ENCODE data around the gene IFNAR2.

Gene IFNAR2
- 30.3 to 67.3 (median 36.7) reads per million in 17 experiments for total RNA-seq

- peak; percentile 87 to 96 (median 91) for DNase-seq
Observed at GRCh38 chr21:33229784-33230544, at the start of gene IFNAR2. IFNAR2 (plus strand) TSS chr21:33229938; CDS start chr21:33241923, 11,985 bp downstream.

DNA sequence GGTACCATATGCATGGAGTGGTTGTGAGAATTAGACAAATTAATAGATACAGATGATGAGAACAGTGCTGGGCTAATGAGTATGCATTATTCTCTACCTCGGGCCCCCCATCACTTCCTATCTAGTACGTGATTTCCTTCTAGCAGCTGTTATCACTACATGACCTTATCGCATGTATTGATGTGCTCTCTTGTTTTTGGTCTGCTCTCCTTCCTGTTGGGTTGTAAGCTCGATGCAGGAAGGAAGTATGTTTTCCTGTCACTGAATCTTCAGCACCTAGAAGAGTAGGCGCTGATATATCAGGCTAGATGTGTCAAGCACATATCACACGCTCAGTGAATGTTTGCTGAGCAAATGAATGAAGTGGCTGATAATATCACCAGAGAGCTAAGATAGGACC, 43.9 kb upstream of the IFNAR2 start:
- no peak for DNase-seq

DNA sequence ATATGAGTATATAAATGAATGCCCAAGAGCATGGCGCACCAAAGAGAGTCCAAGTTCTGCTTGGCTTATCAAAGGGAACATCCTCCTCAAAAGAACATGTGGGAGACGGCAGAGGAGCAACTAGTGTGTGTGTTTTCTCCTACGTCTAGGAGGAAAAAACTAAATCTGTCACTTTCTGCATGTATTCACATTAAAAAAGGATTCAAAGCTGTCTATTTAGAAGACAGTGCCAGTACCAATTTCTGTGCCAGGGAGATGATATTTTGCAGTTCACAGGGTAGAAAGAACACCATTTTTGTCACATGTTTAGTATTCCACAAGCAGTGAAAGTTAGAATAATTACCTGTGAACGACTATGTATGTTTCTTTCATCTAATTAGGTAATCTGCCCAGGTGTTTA, 42.5 kb upstream of the IFNAR2 start:
- no peak for DNase-seq

GRCh38 chr21:33189237-33189636, 40.5 kb upstream of the IFNAR2 start:
- DNase-seq, result no peak

DNA sequence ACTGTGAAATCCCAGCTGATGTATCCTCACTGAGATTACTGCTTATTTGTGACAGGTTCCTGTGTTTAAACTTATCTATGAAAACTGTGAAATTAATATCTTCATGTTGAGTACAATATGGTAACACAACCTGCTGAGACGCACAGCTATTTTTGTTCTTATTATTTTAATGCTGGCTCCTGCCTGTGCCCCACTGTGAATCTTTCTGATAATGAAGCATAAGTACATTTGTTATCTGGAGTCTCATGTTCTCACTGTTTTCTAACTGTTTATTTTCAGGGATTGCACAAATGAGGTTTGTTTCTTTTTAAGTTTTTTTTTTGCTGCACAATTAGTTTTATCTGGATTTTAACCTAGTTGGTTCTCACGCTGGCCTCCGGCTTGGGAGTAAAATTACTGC, 39.9 kb upstream of the IFNAR2 start:
- no peak for DNase-seq

GRCh38 chr21:33196941-33197374, 32.8 kb upstream of the IFNAR2 start:
- peak; percentile 77 to 89 (median 80) for DNase-seq

- peak in 2 of 4 experiments; percentile 19 to 52 for DNase-seq
Observed at GRCh38 chr21:33197496-33197895, 32.2 kb upstream of the IFNAR2 start.

GRCh38 chr21:33198346-33199099, 31.2 kb upstream of the IFNAR2 start:
- DNase-seq, result peak; percentile 93 to 98 (median 94)

DNA sequence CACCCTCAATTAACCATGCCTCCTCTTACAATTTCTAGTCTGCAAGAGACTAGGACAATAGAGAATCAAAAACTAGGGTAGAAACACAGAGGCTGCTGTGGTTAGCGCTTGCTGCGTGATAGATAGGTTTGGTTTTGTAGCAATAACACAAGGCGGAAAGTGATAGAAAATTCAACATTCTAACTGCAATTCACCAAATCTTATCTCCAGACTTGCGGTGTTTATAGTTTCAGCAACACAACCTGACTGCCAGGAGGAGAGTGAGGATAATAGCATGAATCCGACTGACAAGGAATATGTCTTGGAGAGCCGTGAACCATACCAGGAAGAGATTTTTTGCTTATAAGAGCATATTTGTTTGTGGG, 30.7 kb upstream of the IFNAR2 start:
- DNase-seq, result no peak

DNA sequence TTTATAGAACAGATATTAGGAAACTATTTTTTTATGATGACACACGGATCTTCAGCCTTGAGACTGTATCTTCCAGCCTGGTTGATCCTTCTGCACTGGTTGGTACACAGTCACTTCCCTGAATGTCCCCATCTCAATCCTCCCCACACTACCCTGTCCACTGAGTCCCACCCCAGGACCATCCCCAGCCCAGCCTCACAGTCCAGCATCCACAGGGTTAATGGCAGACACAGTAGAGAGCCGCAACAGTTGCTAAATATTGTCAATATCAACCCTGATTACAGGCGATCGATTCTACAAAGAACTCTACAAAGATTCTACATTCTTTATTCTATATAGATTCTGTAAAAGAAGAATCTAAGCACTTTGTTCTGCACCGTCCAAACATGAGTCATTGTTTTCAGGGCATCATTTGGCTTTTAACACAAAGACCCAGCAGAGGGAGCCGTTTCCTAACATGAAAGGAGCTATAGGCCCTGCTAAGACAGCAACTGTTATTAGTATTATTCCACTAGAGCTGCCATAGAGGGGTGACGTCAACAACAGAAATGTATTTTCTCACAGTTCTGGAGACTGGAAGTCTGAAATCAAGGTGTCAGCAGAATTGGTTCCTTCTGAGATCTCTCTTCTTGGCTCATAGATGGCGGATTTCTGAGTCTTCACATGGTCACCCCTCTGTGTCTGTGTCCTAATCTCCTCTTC, 30.1 kb upstream of the IFNAR2 start:
- peak; percentile 93 to 99 (median 98) for DNase-seq

GRCh38 chr21:33201956-33202355, 27.8 kb upstream of the IFNAR2 start:
- no peak for DNase-seq

DNA sequence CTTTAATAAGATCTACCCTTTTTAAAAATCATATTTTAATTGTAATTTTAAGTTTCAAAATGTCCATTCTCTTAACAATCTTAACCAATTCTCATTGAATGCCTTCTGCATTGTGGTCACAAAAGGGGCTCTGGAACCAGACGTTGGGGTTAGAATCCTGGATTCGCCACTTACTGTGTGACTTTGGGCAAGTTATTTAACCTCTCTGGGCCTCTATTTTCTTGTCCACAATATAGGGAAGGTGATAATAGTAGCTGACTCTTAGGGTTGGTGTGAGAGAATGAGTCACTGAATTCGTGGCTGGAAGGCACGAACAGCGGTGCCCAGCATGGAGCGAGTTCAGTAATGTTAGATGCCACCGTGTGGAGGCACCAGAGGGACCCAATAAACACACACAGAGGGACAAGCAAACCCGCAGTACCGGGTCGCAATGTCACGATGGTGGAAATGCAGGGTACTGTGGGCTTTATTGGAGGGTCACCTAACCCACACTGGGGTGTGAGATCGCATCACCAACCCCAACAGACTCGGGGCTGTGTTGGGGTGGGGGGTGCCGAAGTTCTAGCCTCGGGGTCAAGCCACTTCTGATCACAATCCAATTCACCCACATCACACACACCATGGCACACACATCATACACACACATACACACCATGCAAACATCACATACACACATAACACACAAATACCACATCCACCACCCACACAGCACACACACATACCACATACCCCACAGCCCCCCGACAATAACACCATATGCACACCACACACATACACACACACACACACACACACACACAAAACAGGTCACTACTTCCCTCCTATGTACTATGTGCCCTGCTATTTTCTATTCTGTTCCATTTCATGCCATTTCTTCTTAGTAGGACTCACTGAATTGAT, 27.0 kb upstream of the IFNAR2 start:
- peak; percentile 61 to 69 (median 63) for DNase-seq

GRCh38 chr21:33203371-33203724, 26.4 kb upstream of the IFNAR2 start:
- DNase-seq, result no peak

DNA sequence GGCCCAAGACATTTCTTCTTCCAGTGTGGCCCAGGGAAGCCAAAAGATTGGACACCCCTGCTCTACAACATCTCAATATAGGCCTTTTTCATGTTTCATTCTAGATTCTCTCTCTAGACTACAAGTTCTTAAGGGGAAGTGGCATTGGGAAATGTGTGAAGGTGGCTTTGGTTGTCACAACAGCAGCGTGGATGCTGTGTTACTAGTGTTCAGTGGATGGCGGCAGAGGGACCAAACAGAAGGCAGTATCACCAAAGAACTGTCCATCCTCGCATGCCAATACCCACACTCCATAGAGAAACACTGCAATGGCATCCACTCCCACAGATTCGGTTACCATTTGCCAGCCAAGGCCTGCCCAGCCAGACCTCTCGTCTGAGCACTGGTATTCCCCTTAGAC, 24.3 kb upstream of the IFNAR2 start:
- peak; percentile 71 to 82 (median 76) for DNase-seq

GRCh38 chr21:33206771-33207281, 22.9 kb upstream of the IFNAR2 start:
- DNase-seq, result peak; percentile 73 to 85 (median 80)

DNA sequence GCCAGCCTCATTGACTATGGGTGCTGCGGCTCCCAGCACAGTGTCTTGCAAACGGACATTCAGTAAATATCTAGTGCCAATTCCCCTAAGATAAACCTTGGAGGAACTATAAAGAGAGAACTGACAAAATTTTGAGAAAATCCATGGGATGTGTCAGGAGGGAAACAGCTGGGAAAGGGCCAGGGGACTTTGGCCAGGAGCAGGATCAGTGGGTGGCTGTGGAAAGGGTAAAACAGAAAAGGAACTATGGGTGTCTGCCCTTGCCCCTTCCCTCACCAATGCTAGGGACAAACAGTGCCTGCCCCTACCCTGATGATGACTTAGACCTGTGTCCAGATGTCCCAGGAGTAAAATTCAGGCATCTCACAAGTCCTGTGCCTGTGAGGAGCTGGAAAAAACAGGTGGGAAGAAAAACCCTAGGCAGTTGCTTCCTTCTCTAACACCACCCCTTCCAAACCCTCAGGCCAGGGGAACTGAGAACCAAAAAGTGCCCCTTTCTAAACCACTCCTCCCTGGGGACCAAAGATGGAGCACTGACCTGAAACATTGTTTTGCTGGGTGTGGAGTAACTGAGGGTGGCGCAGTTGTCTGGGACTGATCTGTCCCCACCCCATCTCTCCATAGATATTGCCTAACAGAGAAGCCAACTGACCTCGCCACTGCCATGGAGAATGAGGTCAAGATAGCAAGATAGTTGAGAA, 22.1 kb upstream of the IFNAR2 start:
- DNase-seq, result no peak

DNA sequence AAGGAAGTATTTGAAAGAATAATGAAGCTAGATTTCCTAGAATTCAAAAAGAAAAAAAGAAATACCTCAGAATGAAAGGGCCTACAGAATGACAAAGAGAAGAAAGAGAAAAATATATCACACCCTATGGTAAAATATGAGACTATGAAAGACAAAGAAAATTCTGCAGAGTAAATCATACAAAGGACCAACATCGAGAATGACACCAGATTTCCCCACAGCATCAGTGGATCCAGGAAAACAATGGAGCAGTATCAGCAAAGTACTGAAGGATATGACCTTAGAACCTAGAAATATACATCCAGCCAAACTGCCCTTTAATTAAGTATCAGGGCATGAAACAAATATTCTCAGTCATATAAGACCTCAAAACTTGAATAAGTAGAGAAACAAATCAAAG, 21.2 kb upstream of the IFNAR2 start:
- no peak for DNase-seq

DNA sequence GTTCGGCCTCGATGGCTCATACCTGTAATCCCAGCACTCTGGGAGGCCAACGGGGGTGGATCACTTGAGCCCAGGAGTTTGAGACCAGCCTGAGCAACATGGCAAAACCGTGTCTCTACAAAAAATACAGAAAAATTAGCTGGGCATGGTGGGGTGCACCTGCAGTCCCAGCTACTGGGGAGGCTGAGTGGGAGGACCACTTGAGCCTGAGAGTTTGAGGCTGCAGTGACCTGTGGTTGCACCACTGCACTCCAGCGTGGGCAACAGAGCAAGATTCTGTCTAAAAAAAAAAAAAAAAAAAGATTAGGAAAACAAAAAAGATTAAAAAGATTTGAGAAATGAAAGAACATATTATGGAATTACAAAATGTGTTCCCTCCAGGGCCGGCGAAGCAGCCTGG, 18.4 kb upstream of the IFNAR2 start:
- no peak for DNase-seq

GRCh38 chr21:33211732-33212131, 18.0 kb upstream of the IFNAR2 start:
- no peak for DNase-seq

GRCh38 chr21:33212159-33212851, 17.4 kb upstream of the IFNAR2 start:
- peak; percentile 33 to 53 (median 48) for DNase-seq

DNA sequence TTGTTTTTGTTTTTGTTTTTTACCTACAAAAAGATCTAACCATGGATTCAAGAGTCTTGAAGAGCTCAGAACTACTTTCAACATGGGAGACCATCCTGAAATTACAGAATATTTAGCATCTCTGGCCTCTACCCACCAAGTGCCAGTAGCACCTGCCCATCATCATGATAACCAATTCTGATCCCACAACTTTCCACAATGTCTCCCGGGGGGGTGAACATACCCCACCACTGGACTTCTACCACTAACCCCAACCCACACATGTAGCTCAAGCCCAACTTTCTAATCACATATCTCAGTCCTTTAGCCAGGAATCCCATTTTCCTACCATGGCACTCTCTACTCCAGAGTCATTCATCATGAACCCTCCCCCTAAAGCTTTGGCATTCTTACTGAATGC, 15.7 kb upstream of the IFNAR2 start:
- DNase-seq, result no peak

Measured in suppressor macrophage (primary cell).